ENCODE measurements around the gene FAM107B.

The FAM107B gene

DNA sequence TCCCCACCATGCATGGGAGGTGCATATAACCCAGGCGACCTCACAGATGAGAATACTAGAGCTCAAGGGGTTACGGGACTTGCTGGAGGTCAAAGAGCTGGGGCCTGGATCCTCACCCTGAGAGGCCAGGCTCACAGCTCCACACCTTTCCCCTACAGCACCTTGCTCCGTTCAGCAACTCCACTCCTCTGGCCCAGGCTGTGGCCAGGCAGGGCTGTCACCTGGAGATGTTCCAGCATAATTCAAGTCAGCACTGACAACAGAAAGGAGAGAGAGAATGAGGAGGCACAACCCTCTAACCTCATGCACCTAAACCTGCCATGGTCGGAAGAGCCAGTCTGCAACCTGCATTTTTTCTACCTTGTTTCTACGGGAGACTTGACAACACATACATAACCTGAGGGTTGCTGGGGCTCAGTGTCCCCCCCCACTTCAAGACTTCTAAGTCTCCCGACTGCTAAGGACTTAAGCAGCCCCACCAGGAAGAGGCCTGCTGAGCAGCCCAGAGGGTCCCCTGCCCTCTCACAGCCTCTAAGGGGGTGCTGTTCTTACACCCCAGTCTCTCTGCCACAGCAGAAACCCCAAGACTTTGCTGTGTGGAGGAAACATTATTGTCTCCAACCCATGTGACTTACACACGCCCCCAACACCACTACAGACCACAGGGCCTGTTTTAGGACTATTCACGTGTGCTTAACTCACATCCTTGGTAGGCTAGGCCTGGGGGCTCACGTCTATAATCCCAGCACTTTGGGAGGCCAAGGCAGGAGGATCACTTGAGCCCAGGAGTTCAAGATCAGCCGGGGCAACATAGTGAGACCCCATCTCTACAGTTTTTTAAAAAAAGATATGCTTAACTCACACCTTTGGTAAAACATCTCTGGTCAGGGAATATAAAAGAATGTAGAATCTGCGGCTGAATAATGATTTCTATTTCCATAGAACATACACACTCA lies 175.6 kb downstream of the FAM107B start:
- no peak for ATAC-seq
- TF ChIP-seq OSR1 (CRISPR knock-in tag; IDR thresholded peaks at IDR 0.05) (no peak), PPARA (CRISPR knock-in tag; IDR thresholded peaks at IDR 0.05; ENCODE audit: borderline replicate concordance) (no peak), CSRNP3 (CRISPR knock-in tag; IDR thresholded peaks at IDR 0.05) (no peak), CSDC2 (CRISPR knock-in tag; IDR thresholded peaks at IDR 0.05) (no peak), RARB (CRISPR knock-in tag; IDR thresholded peaks at IDR 0.05) (no peak), ZNF8 (CRISPR knock-in tag; IDR thresholded peaks at IDR 0.05) (no peak), ISL1 (CRISPR knock-in tag; IDR thresholded peaks at IDR 0.05) (no peak), TOX (CRISPR knock-in tag; IDR thresholded peaks at IDR 0.05; ENCODE audit: borderline replicate concordance) (no peak), ARNTL (CRISPR knock-in tag; IDR thresholded peaks at IDR 0.05; ENCODE audit: borderline replicate concordance, low read depth) (no peak), SNAI2 (CRISPR knock-in tag; IDR thresholded peaks at IDR 0.05) (no peak), ZNF565 (CRISPR knock-in tag; conservative IDR thresholded peaks at IDR 0.05; ENCODE audit: low read depth) (no peak), PATZ1 (CRISPR knock-in tag; IDR thresholded peaks at IDR 0.05; ENCODE audit: borderline replicate concordance) (no peak), ESRRG (CRISPR knock-in tag; IDR thresholded peaks at IDR 0.05) (no peak), ZFP3 (CRISPR knock-in tag; IDR thresholded peaks at IDR 0.05) (no peak)
- TF ChIP-seq, protein P1, sequence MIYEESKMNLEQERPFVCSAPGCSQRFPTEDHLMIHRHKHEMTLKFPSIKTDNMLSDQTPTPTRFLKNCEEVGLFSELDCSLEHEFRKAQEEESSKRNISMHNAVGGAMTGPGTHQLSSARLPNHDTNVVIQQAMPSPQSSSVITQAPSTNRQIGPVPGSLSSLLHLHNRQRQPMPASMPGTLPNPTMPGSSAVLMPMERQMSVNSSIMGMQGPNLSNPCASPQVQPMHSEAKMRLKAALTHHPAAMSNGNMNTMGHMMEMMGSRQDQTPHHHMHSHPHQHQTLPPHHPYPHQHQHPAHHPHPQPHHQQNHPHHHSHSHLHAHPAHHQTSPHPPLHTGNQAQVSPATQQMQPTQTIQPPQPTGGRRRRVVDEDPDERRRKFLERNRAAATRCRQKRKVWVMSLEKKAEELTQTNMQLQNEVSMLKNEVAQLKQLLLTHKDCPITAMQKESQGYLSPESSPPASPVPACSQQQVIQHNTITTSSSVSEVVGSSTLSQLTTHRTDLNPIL (CRISPR knock-in tag; IDR thresholded peaks at IDR 0.05; ENCODE audit: low read depth) = no peak
- TF ChIP-seq, protein P2, sequence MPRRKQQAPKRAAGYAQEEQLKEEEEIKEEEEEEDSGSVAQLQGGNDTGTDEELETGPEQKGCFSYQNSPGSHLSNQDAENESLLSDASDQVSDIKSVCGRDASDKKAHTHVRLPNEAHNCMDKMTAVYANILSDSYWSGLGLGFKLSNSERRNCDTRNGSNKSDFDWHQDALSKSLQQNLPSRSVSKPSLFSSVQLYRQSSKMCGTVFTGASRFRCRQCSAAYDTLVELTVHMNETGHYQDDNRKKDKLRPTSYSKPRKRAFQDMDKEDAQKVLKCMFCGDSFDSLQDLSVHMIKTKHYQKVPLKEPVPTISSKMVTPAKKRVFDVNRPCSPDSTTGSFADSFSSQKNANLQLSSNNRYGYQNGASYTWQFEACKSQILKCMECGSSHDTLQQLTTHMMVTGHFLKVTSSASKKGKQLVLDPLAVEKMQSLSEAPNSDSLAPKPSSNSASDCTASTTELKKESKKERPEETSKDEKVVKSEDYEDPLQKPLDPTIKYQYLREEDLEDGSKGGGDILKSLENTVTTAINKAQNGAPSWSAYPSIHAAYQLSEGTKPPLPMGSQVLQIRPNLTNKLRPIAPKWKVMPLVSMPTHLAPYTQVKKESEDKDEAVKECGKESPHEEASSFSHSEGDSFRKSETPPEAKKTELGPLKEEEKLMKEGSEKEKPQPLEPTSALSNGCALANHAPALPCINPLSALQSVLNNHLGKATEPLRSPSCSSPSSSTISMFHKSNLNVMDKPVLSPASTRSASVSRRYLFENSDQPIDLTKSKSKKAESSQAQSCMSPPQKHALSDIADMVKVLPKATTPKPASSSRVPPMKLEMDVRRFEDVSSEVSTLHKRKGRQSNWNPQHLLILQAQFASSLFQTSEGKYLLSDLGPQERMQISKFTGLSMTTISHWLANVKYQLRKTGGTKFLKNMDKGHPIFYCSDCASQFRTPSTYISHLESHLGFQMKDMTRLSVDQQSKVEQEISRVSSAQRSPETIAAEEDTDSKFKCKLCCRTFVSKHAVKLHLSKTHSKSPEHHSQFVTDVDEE (CRISPR knock-in tag; IDR thresholded peaks at IDR 0.05) = no peak
- TF ChIP-seq, protein P3, sequence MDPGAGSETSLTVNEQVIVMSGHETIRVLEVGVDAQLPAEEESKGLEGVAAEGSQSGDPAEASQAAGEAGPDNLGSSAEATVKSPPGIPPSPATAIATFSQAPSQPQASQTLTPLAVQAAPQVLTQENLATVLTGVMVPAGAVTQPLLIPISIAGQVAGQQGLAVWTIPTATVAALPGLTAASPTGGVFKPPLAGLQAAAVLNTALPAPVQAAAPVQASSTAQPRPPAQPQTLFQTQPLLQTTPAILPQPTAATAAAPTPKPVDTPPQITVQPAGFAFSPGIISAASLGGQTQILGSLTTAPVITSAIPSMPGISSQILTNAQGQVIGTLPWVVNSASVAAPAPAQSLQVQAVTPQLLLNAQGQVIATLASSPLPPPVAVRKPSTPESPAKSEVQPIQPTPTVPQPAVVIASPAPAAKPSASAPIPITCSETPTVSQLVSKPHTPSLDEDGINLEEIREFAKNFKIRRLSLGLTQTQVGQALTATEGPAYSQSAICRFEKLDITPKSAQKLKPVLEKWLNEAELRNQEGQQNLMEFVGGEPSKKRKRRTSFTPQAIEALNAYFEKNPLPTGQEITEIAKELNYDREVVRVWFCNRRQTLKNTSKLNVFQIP (CRISPR knock-in tag; IDR thresholded peaks at IDR 0.05; ENCODE audit: borderline replicate concordance, low read depth) = no peak

GRCh38 chr10:14595526-14596182 lies 179.0 kb downstream of the FAM107B start:
- TF ChIP-seq SNAI2 (CRISPR knock-in tag; IDR thresholded peaks at IDR 0.05) = no peak
- ATAC-seq = no peak

- no peak for ATAC-seq
- no peak for TF ChIP-seq ESRRG (CRISPR knock-in tag; IDR thresholded peaks at IDR 0.05)
- TF ChIP-seq BACH2 (CRISPR knock-in tag; IDR thresholded peaks at IDR 0.05; ENCODE audit: borderline replicate concordance) = no peak
- no peak for TF ChIP-seq TOX (CRISPR knock-in tag; IDR thresholded peaks at IDR 0.05; ENCODE audit: borderline replicate concordance)
- TF ChIP-seq TCF4 (CRISPR knock-in tag; IDR thresholded peaks at IDR 0.05; ENCODE audit: borderline replicate concordance) = no peak
- TF ChIP-seq ARNTL (CRISPR knock-in tag; IDR thresholded peaks at IDR 0.05; ENCODE audit: borderline replicate concordance, low read depth) = no peak
- TF ChIP-seq ZFP3 (CRISPR knock-in tag; IDR thresholded peaks at IDR 0.05) = no peak
- no peak for TF ChIP-seq OSR1 (CRISPR knock-in tag; IDR thresholded peaks at IDR 0.05)
- TF ChIP-seq SNAI2 (CRISPR knock-in tag; IDR thresholded peaks at IDR 0.05) = no peak
- TF ChIP-seq, protein P3 (CRISPR knock-in tag; IDR thresholded peaks at IDR 0.05; ENCODE audit: borderline replicate concordance, low read depth) = no peak
- TF ChIP-seq ZFP30 (CRISPR knock-in tag; IDR thresholded peaks at IDR 0.05) = no peak
- TF ChIP-seq, protein P2 (CRISPR knock-in tag; IDR thresholded peaks at IDR 0.05) = no peak
- no peak for TF ChIP-seq PPARA (CRISPR knock-in tag; IDR thresholded peaks at IDR 0.05; ENCODE audit: borderline replicate concordance)
Observed at GRCh38 chr10:14594878-14595525, 179.7 kb downstream of the FAM107B start.

All from SK-N-SH treated with all-trans-retinoic acid at 6 μM for 48 hours (cell line).